Measurements from ENCODE around the gene PAPSS2. TPM values are rescaled to one million over a fixed set of nuclear protein-coding genes. Genes with fewer than 3 reads are reported as not detected.

The PAPSS2 gene
- total RNA-seq, 1 donor from 2014 or later: 61.5 TPM

GRCh38 chr10:87786421-87786820, 126.7 kb downstream of the PAPSS2 start:
- no peak for DNase-seq (ENCODE audit: low spot score)
- H3K27ac Mint-ChIP-seq (ENCODE audit: unreplicated experiment): no peak overlapping the region

DNA sequence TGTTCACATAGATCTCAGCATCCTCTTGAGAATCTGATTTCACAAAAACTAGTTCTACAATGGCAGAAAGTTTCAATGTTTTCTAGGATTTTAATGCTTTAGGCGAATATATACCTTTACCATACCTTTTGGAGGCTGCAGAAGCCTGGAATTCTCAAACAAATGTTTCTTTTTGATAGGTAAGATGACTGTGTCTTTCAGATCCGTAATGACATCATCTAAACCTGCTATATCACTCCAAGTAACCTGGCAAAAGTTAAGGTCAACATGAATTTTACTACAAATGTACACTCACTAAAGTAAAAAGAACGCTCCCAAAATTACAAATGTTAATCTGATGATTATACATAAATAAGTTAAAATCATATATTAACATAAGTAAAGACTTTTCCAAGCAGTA, 130.5 kb downstream of the PAPSS2 start:
- Mint-ChIP-seq H3K9me3 (ENCODE audit: low read depth) (no peaks in the 10 kb centered on the region), H3K4me1 (ENCODE audit: low read depth) (peaks cover 16% of the 10 kb centered on the region), H3K27me3 (ENCODE audit: low read depth) (no peaks in the 10 kb centered on the region), H3K4me3 (ENCODE audit: unreplicated experiment) (no peak overlapping the region), H3K36me3 (ENCODE audit: low read depth) (peaks cover 11% of the 10 kb centered on the region), H3K27ac (ENCODE audit: unreplicated experiment) (no peak overlapping the region)
- TF ChIP-seq, protein P1, sequence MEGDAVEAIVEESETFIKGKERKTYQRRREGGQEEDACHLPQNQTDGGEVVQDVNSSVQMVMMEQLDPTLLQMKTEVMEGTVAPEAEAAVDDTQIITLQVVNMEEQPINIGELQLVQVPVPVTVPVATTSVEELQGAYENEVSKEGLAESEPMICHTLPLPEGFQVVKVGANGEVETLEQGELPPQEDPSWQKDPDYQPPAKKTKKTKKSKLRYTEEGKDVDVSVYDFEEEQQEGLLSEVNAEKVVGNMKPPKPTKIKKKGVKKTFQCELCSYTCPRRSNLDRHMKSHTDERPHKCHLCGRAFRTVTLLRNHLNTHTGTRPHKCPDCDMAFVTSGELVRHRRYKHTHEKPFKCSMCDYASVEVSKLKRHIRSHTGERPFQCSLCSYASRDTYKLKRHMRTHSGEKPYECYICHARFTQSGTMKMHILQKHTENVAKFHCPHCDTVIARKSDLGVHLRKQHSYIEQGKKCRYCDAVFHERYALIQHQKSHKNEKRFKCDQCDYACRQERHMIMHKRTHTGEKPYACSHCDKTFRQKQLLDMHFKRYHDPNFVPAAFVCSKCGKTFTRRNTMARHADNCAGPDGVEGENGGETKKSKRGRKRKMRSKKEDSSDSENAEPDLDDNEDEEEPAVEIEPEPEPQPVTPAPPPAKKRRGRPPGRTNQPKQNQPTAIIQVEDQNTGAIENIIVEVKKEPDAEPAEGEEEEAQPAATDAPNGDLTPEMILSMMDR (IDR thresholded peaks at IDR 0.05): no peak
- no peak for DNase-seq (ENCODE audit: low spot score)

More at GRCh38 chr10:87786421-87786820, 126.7 kb downstream of the PAPSS2 start:
- H3K9me3 Mint-ChIP-seq (ENCODE audit: low read depth): no peaks in the 10 kb centered on the region
- H3K27me3 Mint-ChIP-seq (ENCODE audit: low read depth): no peaks in the 10 kb centered on the region
- H3K4me3 Mint-ChIP-seq (ENCODE audit: unreplicated experiment): no peak overlapping the region
- peaks cover 14% of the 10 kb centered on the region for H3K36me3 Mint-ChIP-seq (ENCODE audit: low read depth)
- H3K4me1 Mint-ChIP-seq (ENCODE audit: low read depth): peaks cover 8% of the 10 kb centered on the region
- TF ChIP-seq, protein P1 (IDR thresholded peaks at IDR 0.05): no peak

GRCh38 chr10:87794285-87794684, 134.6 kb downstream of the PAPSS2 start:
- DNase-seq (ENCODE audit: low spot score): no peak
- Mint-ChIP-seq H3K4me1 (ENCODE audit: low read depth) (peaks cover 12% of the 10 kb centered on the region), H3K9me3 (ENCODE audit: low read depth) (no peaks in the 10 kb centered on the region), H3K36me3 (ENCODE audit: low read depth) (peaks cover 8% of the 10 kb centered on the region), H3K27me3 (ENCODE audit: low read depth) (no peaks in the 10 kb centered on the region), H3K27ac (ENCODE audit: unreplicated experiment) (no peak overlapping the region), H3K4me3 (ENCODE audit: unreplicated experiment) (no peak overlapping the region)
- TF ChIP-seq, protein P1 (IDR thresholded peaks at IDR 0.05): no peak

Other genes starting within 250 kb of the PAPSS2 start
- gene MINPP1, start 155.0 kb upstream of the PAPSS2 start, total RNA-seq: 18.9 to 26.9 TPM (median 19.2 TPM) in 3 replicates
- gene ATAD1, start 158.3 kb downstream of the PAPSS2 start, total RNA-seq: 50.6 to 55.3 TPM (median 54.9 TPM) in 3 replicates
- gene KLLN, start 203.7 kb downstream of the PAPSS2 start, total RNA-seq: 0.62 to 0.82 TPM (median 0.72 TPM) in 3 replicates
- 82.9 to 85.4 TPM (median 83.5 TPM) in 3 replicates for gene PTEN, start 203.7 kb downstream of the PAPSS2 start, total RNA-seq

Data from chondrocyte (in vitro differentiated cells).